Endothelial cell of umbilical vein (primary cell): Measurements from ENCODE around the gene CLDN9.

Experiments used
- CTCF ChIP-seq, 2 donors: IDR thresholded peaks; 1 replicate in 1 of 2; 2 replicates in 1 of 2; pipeline ENCODE4 v1.5.1; 2011; ENCODE audit warnings: low read length in 2 of 2, mild to moderate bottlenecking in 2 of 2, moderate library complexity in 2 of 2, control low read depth in 1 of 2, inconsistent platforms in 1 of 2, low read depth in 1 of 2; ENCODE audit not compliant: insufficient read depth in 1 of 2; ENCODE audit errors: extremely low read depth in 1 of 2
- POLR2A ChIP-seq: IDR thresholded peaks from 2 replicates; pipeline ENCODE4 v1.6.1; 2012; ENCODE audit warnings: low read depth, mild to moderate bottlenecking, control low read depth, low read length
- POLR2AphosphoS5 ChIP-seq: IDR thresholded peaks from 2 replicates; pipeline ENCODE4 v1.6.1; 2012; ENCODE audit warnings: low read depth, mild to moderate bottlenecking, control low read depth, low read length, moderate library complexity; ENCODE audit not compliant: insufficient read depth

DNA sequence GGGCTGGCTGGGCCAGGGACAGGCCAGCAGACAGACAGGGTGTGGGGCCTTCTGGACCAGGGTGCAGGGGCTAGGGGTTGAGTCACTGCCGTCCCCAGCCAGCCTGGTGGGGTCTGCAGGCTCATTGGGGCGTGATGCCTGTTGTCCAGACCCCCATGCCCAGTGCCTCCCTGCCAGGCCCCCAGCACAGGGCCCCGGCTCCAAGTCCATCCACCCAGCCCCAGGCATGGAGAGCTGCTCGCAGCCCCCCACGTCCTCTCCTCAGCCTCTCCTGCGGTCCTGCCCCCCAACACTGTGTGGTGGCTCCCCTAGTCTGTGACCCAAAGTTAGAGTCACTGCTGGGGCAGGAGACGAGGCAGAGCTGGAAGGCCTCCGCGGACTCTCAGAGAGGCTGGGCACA, 25.4 kb upstream of the CLDN9 start:
- no peak for TF ChIP-seq CTCF (IDR thresholded peaks at IDR 0.05; ENCODE audit: extremely low read depth in 1 of 2, insufficient read depth in 1 of 2, low read depth in 1 of 2, low read length in 2 of 2)
- TF ChIP-seq POLR2AphosphoS5, result no peak
- TF ChIP-seq POLR2A, result no peak
